Neural cell (in vitro differentiated cells): ENCODE measurements around the gene CDC45.

Experiments used
- EP300 ChIP-seq: fragments of 450-650 bp; conservative IDR thresholded peaks from 2 replicates; pipeline ENCODE4 v1.6.1; 2014; ENCODE audit warnings: antibody characterized with exemption, mild to moderate bottlenecking, moderate library complexity; ENCODE audit not compliant: poor library complexity, severe bottlenecking
- POLR2AphosphoS5 ChIP-seq: IDR thresholded peaks from 2 replicates; pipeline ENCODE4 v1.6.1; 2012
- RAD21 ChIP-seq: fragments of 450-650 bp; conservative IDR thresholded peaks from 2 replicates; pipeline ENCODE4 v1.6.1; 2014; ENCODE audit warnings: antibody characterized with exemption, mild to moderate bottlenecking, moderate library complexity
- TAF1 ChIP-seq: IDR thresholded peaks from 2 replicates; pipeline ENCODE4 v1.6.1; 2012; ENCODE audit warnings: low read depth
- TF ChIP-seq, protein P1 (sequence below): fragments of 450-650 bp; IDR thresholded peaks from 2 replicates; pipeline ENCODE4 v1.5.1; 2014; ENCODE audit warnings: antibody characterized with exemption, mild to moderate bottlenecking, moderate library complexity; ENCODE audit not compliant: poor library complexity, severe bottlenecking

DNA sequence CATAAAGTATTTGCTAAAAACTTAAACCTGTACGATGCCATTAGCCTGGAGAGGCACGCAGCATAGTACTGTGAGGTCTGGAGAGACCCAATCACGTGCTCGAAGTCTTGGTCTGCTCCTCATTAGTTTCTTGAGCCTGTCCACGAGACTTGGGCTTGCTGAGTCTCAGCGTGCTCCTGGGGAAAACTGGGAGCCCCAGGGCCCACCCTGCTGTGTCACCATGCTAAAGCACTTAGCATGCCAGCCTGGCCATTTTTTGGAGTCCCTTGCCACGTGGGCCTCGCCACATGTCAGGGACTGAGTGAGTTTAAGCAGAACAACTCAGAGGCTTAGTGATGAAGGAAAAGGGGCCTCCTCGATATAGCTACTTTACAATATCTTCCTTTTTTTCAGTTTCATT is 2.6 kb downstream of the CDC45 start:
- TF ChIP-seq, protein P1, sequence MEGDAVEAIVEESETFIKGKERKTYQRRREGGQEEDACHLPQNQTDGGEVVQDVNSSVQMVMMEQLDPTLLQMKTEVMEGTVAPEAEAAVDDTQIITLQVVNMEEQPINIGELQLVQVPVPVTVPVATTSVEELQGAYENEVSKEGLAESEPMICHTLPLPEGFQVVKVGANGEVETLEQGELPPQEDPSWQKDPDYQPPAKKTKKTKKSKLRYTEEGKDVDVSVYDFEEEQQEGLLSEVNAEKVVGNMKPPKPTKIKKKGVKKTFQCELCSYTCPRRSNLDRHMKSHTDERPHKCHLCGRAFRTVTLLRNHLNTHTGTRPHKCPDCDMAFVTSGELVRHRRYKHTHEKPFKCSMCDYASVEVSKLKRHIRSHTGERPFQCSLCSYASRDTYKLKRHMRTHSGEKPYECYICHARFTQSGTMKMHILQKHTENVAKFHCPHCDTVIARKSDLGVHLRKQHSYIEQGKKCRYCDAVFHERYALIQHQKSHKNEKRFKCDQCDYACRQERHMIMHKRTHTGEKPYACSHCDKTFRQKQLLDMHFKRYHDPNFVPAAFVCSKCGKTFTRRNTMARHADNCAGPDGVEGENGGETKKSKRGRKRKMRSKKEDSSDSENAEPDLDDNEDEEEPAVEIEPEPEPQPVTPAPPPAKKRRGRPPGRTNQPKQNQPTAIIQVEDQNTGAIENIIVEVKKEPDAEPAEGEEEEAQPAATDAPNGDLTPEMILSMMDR = no peak
- TF ChIP-seq POLR2AphosphoS5 = no peak
- no peak for TF ChIP-seq RAD21
- no peak for TF ChIP-seq TAF1
- TF ChIP-seq EP300 = no peak
